HG03139 (cell line): ENCODE data around the gene GYPE.
"Not testable (repeated sequence)": the region's sequence is repeated elsewhere in the genome, so short reads cannot be mapped to it uniquely, and the experiment has no call there.

Source experiments
- ATAC-seq: cut with Tn5 transposase; IDR thresholded peaks from one replicate; pipeline ENCODE4 v1.9.1; 2021; ENCODE audit not compliant: unreplicated experiment

GYPE gene

GRCh38 chr4:143905440-143905839 lies at the start of gene GYPE:
GYPE (minus strand) TSS chr4:143905559; CDS start chr4:143905507, 52 bp downstream.
- not testable (repeated sequence) for ATAC-seq

GRCh38 chr4:143951458-143951972 lies 46.2 kb upstream of the GYPE start:
- ATAC-seq: not testable (repeated sequence)

GRCh38 chr4:143950967-143951366 lies 45.6 kb upstream of the GYPE start:
- not testable (repeated sequence) for ATAC-seq

- ATAC-seq: not testable (repeated sequence)
These were observed 44.8 kb upstream of the GYPE start for GRCh38 chr4:143950185-143950584.

- not testable (repeated sequence) for ATAC-seq
These were observed 42.1 kb upstream of the GYPE start for GRCh38 chr4:143947493-143947892.

GRCh38 chr4:143940708-143941107 lies 35.3 kb upstream of the GYPE start:
- not testable (repeated sequence) for ATAC-seq

GRCh38 chr4:143939528-143939927 lies 34.2 kb upstream of the GYPE start:
- ATAC-seq: no peak

GRCh38 chr4:143938890-143939289 lies 33.5 kb upstream of the GYPE start:
- not testable (repeated sequence) for ATAC-seq

- ATAC-seq: no peak
These were observed 15.8 kb upstream of the GYPE start for GRCh38 chr4:143921181-143921580.

GRCh38 chr4:143916485-143916884 lies 11.1 kb upstream of the GYPE start:
- ATAC-seq: not testable (repeated sequence)

GRCh38 chr4:143912478-143912877 lies 7.1 kb upstream of the GYPE start:
- ATAC-seq: not testable (repeated sequence)

GRCh38 chr4:143911528-143912417 lies 6.4 kb upstream of the GYPE start:
- ATAC-seq: peak; percentile 81

- not testable (repeated sequence) for ATAC-seq
These were observed 5.5 kb upstream of the GYPE start for GRCh38 chr4:143910906-143911305.

GRCh38 chr4:143907811-143908210 lies 2.5 kb upstream of the GYPE start:
- not testable (repeated sequence) for ATAC-seq

GRCh38 chr4:143904431-143904830 lies 928 bp downstream of the GYPE start:
- ATAC-seq: not testable (repeated sequence)

GRCh38 chr4:143890323-143890722 lies 15.0 kb downstream of the GYPE start:
- ATAC-seq: not testable (repeated sequence)

GRCh38 chr4:143888189-143888588 lies 17.2 kb downstream of the GYPE start:
- ATAC-seq: not testable (repeated sequence)

- not testable (repeated sequence) for ATAC-seq
These were observed 20.4 kb downstream of the GYPE start for GRCh38 chr4:143884965-143885364.

GRCh38 chr4:143883529-143883928 lies 21.8 kb downstream of the GYPE start:
- no peak for ATAC-seq

- ATAC-seq: no peak
These were observed 22.5 kb downstream of the GYPE start for GRCh38 chr4:143882892-143883291.

GRCh38 chr4:143879561-143879960 lies 25.8 kb downstream of the GYPE start:
- ATAC-seq: not testable (repeated sequence)

- not testable (repeated sequence) for ATAC-seq
These were observed 30.0 kb downstream of the GYPE start for GRCh38 chr4:143875357-143875756.
